Esophagus muscularis mucosa (tissue), 4 donors: ENCODE measurements around the gene TBC1D5.

Source experiments
- CTCF ChIP-seq, 3 experiments: fragments of 200-600 bp in 2 of 3; fragments of 450-650 bp in 1 of 3; sonication (generic) in 2 of 3; IDR thresholded peaks; one replicate each; pipeline ENCODE4 v1.5.1; 2017 to 2019; ENCODE audit warnings: antibody characterized with exemption in 3 of 3, mild to moderate bottlenecking in 2 of 3, moderate library complexity in 1 of 3
- EP300 ChIP-seq: sonication (generic); formaldehyde crosslinking; IDR thresholded peaks from one replicate; pipeline ENCODE4 v1.6.1; 2017; ENCODE audit warnings: antibody characterized with exemption
- POLR2A ChIP-seq: fragments of 450-650 bp; IDR thresholded peaks from one replicate; pipeline ENCODE4 v1.6.1; 2017; ENCODE audit warnings: antibody characterized with exemption, moderate library complexity, mild to moderate bottlenecking, low read depth

GRCh38 chr3:17154941-17155340 lies 587.5 kb downstream of the TBC1D5 start:
- no peak for TF ChIP-seq CTCF (IDR thresholded peaks at IDR 0.05)
- TF ChIP-seq POLR2A, result no peak
- TF ChIP-seq EP300, result no peak
